Endometrial microvascular endothelial cells (primary cell): ENCODE measurements around the gene MYCBP2. TPM values are rescaled to one million over a fixed set of nuclear protein-coding genes. Genes with fewer than 3 reads are reported as not detected.
"Not testable (repeated sequence)": the region's sequence is repeated elsewhere in the genome, so short reads cannot be mapped to it uniquely, and the experiment has no call there.

ENCODE experiments used
- in situ Hi-C: cut with HindIII; loops from 2 replicates; pipeline ENCODE4 v1.10.0; 2017; ENCODE audit warnings: low sequenced_read_pairs, low pct_unique_long_range_greater_than_20kb; ENCODE audit errors: inconsistent ontology term
- total RNA-seq: library from RNA; depleted of rRNA; stranded (reverse); fragments of >200 nt; gene quantifications from one replicate; pipeline ENCODE4 v1.2.3, GENCODE V29; 2015; ENCODE audit errors: inconsistent ontology term

The MYCBP2 gene
- total RNA-seq, 1 donor from 2014 or later = 48.7 TPM

GRCh38 chr13:77230560-77230959 lies 96.3 kb downstream of the MYCBP2 start:
- in situ Hi-C loops = no loop called here

GRCh38 chr13:77225946-77226345 lies 100.9 kb downstream of the MYCBP2 start:
- in situ Hi-C loops = no loop called here

GRCh38 chr13:77222909-77223308 lies 104.0 kb downstream of the MYCBP2 start:
- in situ Hi-C loops = no loop called here

GRCh38 chr13:77222000-77222690 lies 104.7 kb downstream of the MYCBP2 start:
- in situ Hi-C loops = no loop called here

- in situ Hi-C loops = no loop called here
Observed at GRCh38 chr13:77219401-77219800, 107.5 kb downstream of the MYCBP2 start.

- in situ Hi-C loops = no loop called here
Observed at GRCh38 chr13:77218274-77218673, 108.6 kb downstream of the MYCBP2 start.

GRCh38 chr13:77215543-77215942 lies 111.4 kb downstream of the MYCBP2 start:
- in situ Hi-C loops = no loop called here

- in situ Hi-C loops = no loop called here
Observed at GRCh38 chr13:77213644-77214043, 113.2 kb downstream of the MYCBP2 start.

GRCh38 chr13:77207943-77208342 lies 119.0 kb downstream of the MYCBP2 start:
- in situ Hi-C loops = no loop called here

- in situ Hi-C loops = not testable (repeated sequence)
Observed at GRCh38 chr13:77198995-77199394, 127.9 kb downstream of the MYCBP2 start.

- in situ Hi-C loops = no loop called here
Observed at GRCh38 chr13:77196052-77196618, 130.8 kb downstream of the MYCBP2 start.

GRCh38 chr13:77190349-77190958 lies 136.4 kb downstream of the MYCBP2 start:
- in situ Hi-C loops = no loop called here

- in situ Hi-C loops = no loop called here
Observed at GRCh38 chr13:77185721-77186120, 141.2 kb downstream of the MYCBP2 start.

GRCh38 chr13:77184455-77184854 lies 142.4 kb downstream of the MYCBP2 start:
- in situ Hi-C loops = no loop called here

- in situ Hi-C loops = no loop called here
Observed at GRCh38 chr13:77180011-77180410, 146.9 kb downstream of the MYCBP2 start.

- in situ Hi-C loops = no loop called here
Observed at GRCh38 chr13:77177646-77178045, 149.2 kb downstream of the MYCBP2 start.

- in situ Hi-C loops = no loop called here
Observed at GRCh38 chr13:77176350-77176749, 150.5 kb downstream of the MYCBP2 start.

- in situ Hi-C loops = no loop called here
Observed at GRCh38 chr13:77172650-77173049, 154.2 kb downstream of the MYCBP2 start.

- in situ Hi-C loops = no loop called here
Observed at GRCh38 chr13:77171451-77171850, 155.4 kb downstream of the MYCBP2 start.

- in situ Hi-C loops = no loop called here
Observed at GRCh38 chr13:77168237-77168636, 158.7 kb downstream of the MYCBP2 start.
